Measurements from ENCODE around the gene MTHFD2.
"Not testable (repeated sequence)": the region's sequence is repeated elsewhere in the genome, so short reads cannot be mapped to it uniquely, and the experiment has no call there.

MTHFD2 gene

GRCh38 chr2:74198023-74198460 lies 373 bp upstream of the MTHFD2 start:
- no peak for DNase-seq

GRCh38 chr2:74199275-74199701 lies 873 bp downstream of the MTHFD2 start:
- peak in 1 of 2 donors; percentile 27 for DNase-seq

DNA sequence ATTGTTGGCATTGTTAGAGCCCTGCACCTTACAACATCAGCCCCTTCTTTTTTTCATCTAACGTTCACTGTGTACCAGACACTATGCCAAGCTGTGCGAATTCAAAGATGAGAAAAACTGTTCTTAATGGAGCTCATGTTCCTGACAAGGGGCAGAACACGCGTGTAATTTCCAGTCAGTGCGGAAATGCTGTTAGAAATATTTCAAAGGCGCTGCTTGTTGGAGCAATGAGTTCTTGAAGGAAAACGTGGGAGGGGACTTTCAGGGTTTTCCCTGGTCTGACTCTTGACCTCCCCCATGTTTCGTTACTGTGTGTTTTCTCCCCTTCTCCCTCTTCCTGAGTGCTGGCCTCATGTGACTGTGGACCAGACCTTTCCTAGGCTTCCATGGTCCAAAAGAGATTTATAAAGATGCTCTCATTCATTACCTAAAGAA lies 1.5 kb downstream of the MTHFD2 start:
- peak in 1 of 2 donors; percentile 46 for DNase-seq

DNA sequence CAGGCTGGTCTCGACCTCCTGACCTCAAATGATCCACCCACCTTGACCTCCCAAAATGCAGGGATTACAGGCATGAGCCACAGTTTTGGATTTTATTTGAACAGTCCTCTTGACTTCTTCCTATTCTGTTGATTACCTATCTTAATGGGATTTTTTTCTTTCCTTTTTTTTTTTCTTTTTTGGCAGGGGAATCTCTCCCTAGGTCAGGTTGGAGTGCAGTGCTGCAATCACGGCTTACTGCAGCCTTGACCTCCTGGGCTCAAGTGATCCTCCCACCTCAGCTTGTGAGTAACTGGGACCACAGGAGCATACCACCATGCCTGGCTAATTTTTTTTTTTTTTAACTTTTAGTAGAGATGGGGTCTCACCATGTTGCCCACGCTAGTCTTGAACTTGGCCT lies 2.8 kb downstream of the MTHFD2 start:
- no peak for DNase-seq

GRCh38 chr2:74201596-74201995 lies 3.2 kb downstream of the MTHFD2 start:
- no peak for DNase-seq

GRCh38 chr2:74204436-74204835 lies 6.0 kb downstream of the MTHFD2 start:
- DNase-seq: no peak

DNA sequence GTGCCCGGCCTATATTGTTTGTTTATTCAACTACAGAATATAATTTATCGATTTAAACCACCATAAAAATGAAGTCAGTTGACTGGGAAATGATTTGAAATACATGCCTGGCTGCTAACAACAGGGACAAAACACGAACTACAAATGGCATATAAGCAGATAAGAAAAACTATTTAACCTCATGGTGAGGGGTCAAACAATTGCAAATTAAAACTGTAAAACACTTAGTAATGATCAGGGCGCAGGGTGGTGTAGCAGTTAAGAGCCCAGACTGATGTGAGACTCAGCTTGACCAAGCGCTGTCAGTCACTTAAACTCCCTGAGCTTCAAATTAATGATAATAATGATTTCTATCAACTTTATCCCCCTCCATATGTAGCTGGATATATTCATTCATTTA lies 6.7 kb downstream of the MTHFD2 start:
- DNase-seq: no peak

DNA sequence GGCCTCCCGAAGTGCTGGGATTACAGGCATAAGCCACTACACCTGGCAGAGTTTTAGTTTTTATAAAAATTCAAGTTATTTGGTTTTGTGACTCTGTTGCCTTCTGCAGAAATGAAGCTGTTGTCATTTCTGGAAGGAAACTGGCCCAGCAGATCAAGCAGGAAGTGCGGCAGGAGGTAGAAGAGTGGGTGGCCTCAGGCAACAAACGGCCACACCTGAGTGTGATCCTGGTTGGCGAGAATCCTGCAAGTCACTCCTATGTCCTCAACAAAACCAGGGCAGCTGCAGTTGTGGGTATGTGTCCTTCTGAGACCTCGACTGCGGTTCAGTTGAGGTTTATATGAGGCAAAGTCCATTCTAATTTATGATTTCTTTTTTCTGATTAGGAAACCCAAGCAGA lies 7.2 kb downstream of the MTHFD2 start:
- DNase-seq: no peak

GRCh38 chr2:74206180-74206688 lies 7.8 kb downstream of the MTHFD2 start:
- peak in 1 of 2 donors; percentile 31 for DNase-seq

- DNase-seq: no peak
Measured at GRCh38 chr2:74212702-74213410, 14.4 kb downstream of the MTHFD2 start.

DNA sequence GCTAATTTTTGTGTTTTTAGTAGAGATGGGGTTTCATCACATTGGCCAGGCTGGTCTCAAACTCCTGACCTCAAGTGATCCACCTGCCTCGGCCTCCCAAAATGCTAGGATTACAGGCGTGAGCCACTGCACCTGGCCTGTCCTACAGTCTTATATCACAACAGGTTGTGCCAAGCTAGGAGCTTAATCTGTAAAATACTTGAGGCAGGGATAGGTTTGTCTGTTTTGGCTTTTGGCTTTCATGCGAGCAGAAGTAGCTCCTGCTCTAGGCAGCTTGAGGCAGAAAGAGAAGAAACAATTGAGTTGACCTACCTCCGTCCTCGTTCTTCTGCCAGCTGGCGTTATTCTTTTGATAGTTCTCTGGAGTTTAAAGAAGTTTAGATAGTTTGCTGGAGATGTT lies 17.4 kb downstream of the MTHFD2 start:
- not testable (repeated sequence) for DNase-seq

GRCh38 chr2:74216642-74217041 lies 18.2 kb downstream of the MTHFD2 start:
- no peak for DNase-seq

DNA sequence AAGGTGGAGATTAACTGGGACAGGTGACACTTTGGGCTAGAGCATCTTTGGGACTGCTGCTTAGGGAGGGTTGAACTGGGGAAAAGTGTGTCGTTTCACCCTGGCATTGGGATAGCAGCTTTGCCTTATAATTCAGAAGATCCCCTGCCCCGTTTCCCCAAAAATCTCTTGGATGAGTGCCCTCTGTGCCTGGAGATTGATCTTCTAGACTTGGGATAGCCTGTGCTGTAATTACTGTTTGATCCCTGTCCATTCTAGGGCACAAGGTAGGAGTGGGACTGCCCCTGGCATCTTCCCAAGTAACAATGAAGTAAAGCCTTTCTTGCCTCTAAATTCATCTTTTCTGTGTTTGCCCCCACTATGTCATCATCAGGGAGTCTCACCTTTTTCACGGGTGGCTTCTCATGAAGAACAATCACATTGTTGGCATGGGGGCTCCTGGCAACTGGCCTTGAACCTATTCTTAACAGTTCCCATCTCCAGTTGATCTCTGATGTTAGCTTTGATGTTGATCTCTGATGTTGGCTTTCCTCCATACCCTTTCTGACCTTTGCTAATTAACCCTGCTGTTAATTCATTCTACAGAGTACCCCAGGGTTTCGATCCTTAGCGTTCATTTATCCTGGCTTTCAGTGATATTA lies 21.6 kb downstream of the MTHFD2 start:
- no peak for DNase-seq

GRCh38 chr2:74221091-74221490 lies 22.7 kb downstream of the MTHFD2 start:
- no peak for DNase-seq

DNA sequence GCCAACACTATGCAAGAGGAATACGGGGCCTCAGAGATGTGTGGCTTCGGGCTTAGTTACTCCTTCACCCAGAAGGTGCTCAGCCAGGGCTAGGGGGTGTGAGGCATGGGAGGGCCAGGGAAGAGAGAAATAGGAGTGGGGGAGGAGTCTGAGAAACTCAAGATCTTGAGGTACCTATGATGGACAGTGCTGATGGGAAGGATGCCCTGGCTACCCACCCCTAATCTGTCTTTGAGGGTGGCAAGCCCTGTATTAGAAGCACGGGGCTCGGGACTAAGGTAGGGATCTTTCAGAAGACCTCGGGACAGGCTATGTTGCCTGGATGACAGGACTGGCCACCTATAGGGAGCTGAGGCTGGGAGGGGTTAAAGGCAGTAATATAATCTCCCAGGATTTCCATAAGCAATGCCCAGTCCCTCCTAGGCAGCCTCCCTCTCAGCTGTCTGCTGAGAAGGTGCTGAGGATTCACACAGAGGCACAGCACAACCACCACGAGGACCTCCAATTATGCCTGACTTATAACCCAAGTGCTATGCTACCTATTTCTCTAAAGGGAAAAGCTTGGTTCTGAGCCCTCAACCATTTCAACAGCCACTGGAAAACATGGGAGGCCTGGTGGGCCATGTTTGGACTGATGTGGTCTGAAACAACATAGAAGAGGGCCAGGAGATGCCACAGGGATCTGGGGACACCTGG lies 23.3 kb downstream of the MTHFD2 start:
- no peak for DNase-seq

DNA sequence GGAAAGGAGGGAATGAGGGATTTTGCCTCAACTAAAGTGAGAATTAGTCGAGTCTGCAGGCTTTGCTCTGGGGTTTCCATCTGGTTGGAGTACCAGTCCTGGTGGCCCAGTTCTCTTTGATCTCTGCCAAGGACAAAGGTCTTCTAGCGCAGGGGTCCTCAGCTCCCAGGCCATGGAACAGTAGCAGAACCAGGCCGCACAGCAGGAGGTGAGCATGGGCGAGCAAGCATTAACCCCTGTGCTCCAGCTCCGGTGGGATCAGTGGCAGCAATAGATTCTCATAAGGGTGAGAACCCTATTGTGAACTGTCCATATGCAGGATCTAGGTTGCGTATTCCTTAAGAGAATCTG lies 23.9 kb downstream of the MTHFD2 start:
- DNase-seq: no peak

DNA sequence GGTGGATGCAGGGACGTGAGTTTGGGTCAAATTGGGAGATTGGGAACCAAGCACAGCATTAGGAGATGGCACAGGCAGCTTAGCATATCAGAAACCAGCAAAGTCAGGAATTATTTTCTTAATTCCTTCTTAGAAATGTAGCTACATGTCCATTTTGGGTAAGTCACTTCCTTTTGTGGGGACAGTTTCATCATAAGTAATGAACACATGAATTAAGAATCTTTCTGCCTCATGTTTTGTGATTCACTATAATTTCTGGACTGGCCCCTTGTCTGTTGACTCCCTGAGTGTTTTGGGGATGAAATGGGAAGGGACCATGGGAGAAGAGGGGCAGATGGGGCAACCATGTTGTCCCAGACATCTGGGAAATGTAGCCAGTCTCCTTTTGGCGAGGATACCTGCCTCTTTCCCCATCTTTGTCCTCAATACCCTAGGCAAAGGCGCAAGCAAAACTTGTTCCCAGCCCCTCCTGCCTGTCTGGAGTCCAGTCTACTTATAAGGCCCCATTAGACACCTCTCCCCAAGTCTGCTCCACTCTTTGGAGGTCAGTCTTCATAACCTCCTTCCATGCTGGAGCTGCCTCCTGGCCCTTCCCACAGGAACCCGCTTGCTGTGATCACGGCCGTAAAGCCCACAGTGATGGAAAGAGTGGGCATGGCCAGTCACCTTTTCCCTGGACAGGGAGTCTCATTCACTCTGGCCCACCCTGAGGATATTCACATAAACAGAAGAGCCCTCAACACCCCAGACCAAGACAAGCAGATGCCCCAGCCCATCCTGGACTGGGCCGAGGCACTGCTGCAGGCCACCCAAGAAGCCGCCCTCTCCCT lies 25.7 kb downstream of the MTHFD2 start:
- no peak for DNase-seq

GRCh38 chr2:74225698-74226459 lies 27.5 kb downstream of the MTHFD2 start:
- no peak for DNase-seq

GRCh38 chr2:74226648-74227213 lies 28.3 kb downstream of the MTHFD2 start:
- DNase-seq: no peak

DNA sequence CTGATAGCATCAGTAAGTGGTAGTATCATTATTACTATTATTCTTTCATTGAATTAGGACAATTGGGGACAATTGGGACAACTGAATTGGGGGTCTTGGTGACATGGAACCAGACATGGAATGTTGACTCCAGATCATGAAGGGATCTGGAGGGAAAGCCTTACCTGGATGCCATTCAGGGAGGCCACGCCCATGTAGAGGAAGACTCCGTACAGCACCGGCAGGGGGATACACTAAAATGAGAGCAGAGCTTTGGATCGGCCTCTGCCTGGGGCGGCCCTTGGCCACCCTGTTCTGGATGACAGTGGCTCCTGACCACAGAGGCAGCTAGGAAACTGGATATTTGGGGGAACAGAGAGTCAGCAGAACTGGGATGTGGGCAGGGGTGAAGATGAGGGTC lies 29.2 kb downstream of the MTHFD2 start:
- DNase-seq: no peak

DNA sequence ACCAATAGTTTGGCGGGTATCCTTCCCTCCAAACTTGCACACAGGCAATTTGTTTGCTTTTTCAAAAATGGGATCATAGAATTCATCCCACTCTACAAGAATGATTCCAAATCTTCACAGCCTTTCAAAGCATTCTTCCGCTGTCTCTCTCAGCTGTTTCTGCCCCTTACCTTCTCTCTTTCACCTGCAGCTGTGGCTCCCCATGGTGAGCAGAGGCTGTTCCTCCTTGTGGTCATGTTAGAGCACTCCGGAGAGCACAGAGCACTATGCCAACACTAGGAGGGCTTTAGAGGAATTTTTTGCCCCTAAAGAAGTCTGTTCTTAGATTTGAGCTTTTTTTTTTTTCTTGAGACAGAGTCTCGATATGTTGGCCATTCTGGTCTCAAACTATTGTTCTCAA lies 30.4 kb downstream of the MTHFD2 start:
- DNase-seq: no peak

DNA sequence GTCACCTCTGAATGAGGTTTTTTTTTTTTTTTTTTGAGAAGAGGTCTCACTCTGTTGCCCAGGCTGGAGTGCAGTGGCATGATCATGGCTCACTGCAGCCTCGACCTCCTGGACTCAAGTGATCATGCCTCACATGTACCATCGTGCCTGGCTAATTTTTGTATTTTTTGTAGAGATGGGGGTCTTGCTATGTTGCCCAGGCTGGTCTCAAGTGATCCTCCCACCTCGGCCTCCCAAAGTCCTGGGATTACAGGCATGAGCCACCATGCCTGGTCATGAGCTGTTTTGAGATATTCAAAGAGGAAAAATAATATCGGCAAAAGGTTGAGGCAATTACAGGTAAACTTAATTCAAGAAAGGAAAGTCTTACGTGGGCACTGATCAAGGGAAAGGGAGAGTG lies 31.4 kb downstream of the MTHFD2 start:
- DNase-seq: not testable (repeated sequence)

Measured in stimulated activated CD4-positive, alpha-beta T cell treated with anti-CD3 and anti-CD28 coated beads, Interleukin-2, amount 100 ng/mL, for 24 hours (primary cell).